Keratinocyte (primary cell): ENCODE data around the gene GNB1L. TPM values are rescaled to one million over a fixed set of nuclear protein-coding genes. Genes with fewer than 3 reads are reported as not detected.

Source experiments
- DNase-seq: peaks from one replicate; pipeline ENCODE4 v3.0.0-alpha.2; 2011; ENCODE audit warnings: low read depth, missing footprints, low spot score
- FAIRE-seq: peaks from 2 replicates; lab custom pipeline; 2011; peaks lifted over from hg19 to GRCh38; lab: Jason Lieb, UNC
- H2AFZ ChIP-seq: 2 replicates; pipeline ENCODE4 v1.6.0; 2012; ENCODE audit warnings: low read length, control low read depth, inconsistent platforms; ENCODE audit not compliant: control insufficient read depth
- H3K27ac ChIP-seq: 2 replicates; pipeline ENCODE4 v1.5.1; 2011; ENCODE audit warnings: low read length; ENCODE audit not compliant: control insufficient read depth, insufficient read depth
- H3K27me3 ChIP-seq: 3 replicates; pipeline ENCODE4 v1.6.0; 2011; ENCODE audit warnings: low read length; ENCODE audit not compliant: control insufficient read depth, insufficient read depth; ENCODE audit errors: extremely low read depth
- H3K36me3 ChIP-seq, 2 experiments: 2 replicates in 1 of 2; 3 replicates in 1 of 2; pipeline ENCODE4 v1.5.1; 2011; ENCODE audit warnings: low read length in 2 of 2, mild to moderate bottlenecking in 1 of 2; ENCODE audit not compliant: control insufficient read depth in 2 of 2, insufficient read depth in 2 of 2; ENCODE audit errors: extremely low read depth in 1 of 2
- H3K4me1 ChIP-seq: 3 replicates; pipeline ENCODE4 v1.5.1; 2011; ENCODE audit warnings: low read length; ENCODE audit not compliant: control insufficient read depth, insufficient read depth; ENCODE audit errors: extremely low read depth
- H3K4me2 ChIP-seq: 3 replicates; pipeline ENCODE4 v1.6.0; 2011; ENCODE audit warnings: low read depth, low read length; ENCODE audit not compliant: control insufficient read depth, insufficient read depth; ENCODE audit errors: extremely low read depth
- H3K4me3 ChIP-seq, 3 experiments: fragments of 200-600 bp in 1 of 3; sonication (generic) in 1 of 3; 2 replicates in 2 of 3; 3 replicates in 1 of 3; pipeline ENCODE4 v1.5.1; 2011 to 2016; ENCODE audit warnings: low read length in 3 of 3, mild to moderate bottlenecking in 3 of 3, control low read depth in 2 of 3, inconsistent platforms in 1 of 3, low read depth in 1 of 3, mixed read lengths in 1 of 3, mixed run types in 1 of 3, moderate library complexity in 1 of 3; ENCODE audit not compliant: control insufficient read depth in 2 of 3, insufficient read depth in 2 of 3; ENCODE audit errors: extremely low read depth in 1 of 3
- H3K79me2 ChIP-seq: 2 replicates; pipeline ENCODE4 v1.6.0; 2012; ENCODE audit warnings: low read length; ENCODE audit not compliant: control insufficient read depth, insufficient read depth
- H3K9ac ChIP-seq: 3 replicates; pipeline ENCODE4 v1.6.0; 2011; ENCODE audit warnings: low read length; ENCODE audit not compliant: control insufficient read depth, insufficient read depth; ENCODE audit errors: extremely low read depth
- H3K9me1 ChIP-seq: 3 replicates; pipeline ENCODE4 v1.6.0; 2011; ENCODE audit warnings: low read length; ENCODE audit not compliant: control insufficient read depth, insufficient read depth; ENCODE audit errors: extremely low read depth
- H3K9me3 ChIP-seq: 2 replicates; pipeline ENCODE4 v1.5.1; 2012; ENCODE audit warnings: low read depth, low read length; ENCODE audit not compliant: control insufficient read depth
- H4K20me1 ChIP-seq: 3 replicates; pipeline ENCODE4 v1.6.0; 2011; ENCODE audit warnings: low read length; ENCODE audit not compliant: control insufficient read depth, insufficient read depth; ENCODE audit errors: extremely low read depth
- CTCF ChIP-seq, 3 experiments: IDR thresholded peaks in 1 of 3; conservative IDR thresholded peaks in 1 of 3; optimal IDR thresholded peaks in 1 of 3; 2 replicates in 2 of 3; 3 replicates in 1 of 3; pipeline versions ENCODE3 to v1.5.1; 2011; ENCODE audit warnings: low read length in 3 of 3, mild to moderate bottlenecking in 3 of 3, moderate library complexity in 2 of 3, control low read depth in 1 of 3, inconsistent platforms in 1 of 3; ENCODE audit not compliant: insufficient read depth in 2 of 3; ENCODE audit errors: extremely low read depth in 1 of 3
- EZH2 ChIP-seq: IDR thresholded peaks from one replicate; pipeline ENCODE4 v1.6.1; 2012; ENCODE audit warnings: inconsistent platforms, mild to moderate bottlenecking, low read length, moderate library complexity
- dilution Hi-C: fragments of 300-500 bp; cut with MboI; formaldehyde crosslinking; loops from one replicate; pipeline ENCODE4 v1.7.0; 2020; ENCODE audit warnings: low sequenced_read_pairs; ENCODE audit not compliant: extremely low pct_ligation_motif_present
- polyA plus RNA-seq, 5 experiments: library from polyadenylated mRNA; depleted of rRNA in 3 of 5; stranded (reverse) in 3 of 5; stranded (forward) in 1 of 5; unstranded in 1 of 5; fragments of >200 nt; gene quantifications; 1 replicate in 1 of 5; 2 replicates in 3 of 5; 3 replicates in 1 of 5; pipeline versions ENCODE4 v1.2.1 to v1.2.3, GENCODE V29; 2011 to 2012; ENCODE audit warnings: missing spikeins in 2 of 5, low read depth in 1 of 5, low replicate concordance in 1 of 5

GNB1L gene
- polyA plus RNA-seq, 1 donor (not counting 4 experiments of a cell fraction or from before 2014, with no cell fraction given) = 2.0 TPM

- Histone ChIP-seq H3K4me1 (peaks cover 40% of the 10 kb centered on the region), H2AFZ (peak overlapping the region; percentile 6)
These were observed 36.0 kb upstream of the GNB1L start for GRCh38 chr22:19890502-19891316.

DNA sequence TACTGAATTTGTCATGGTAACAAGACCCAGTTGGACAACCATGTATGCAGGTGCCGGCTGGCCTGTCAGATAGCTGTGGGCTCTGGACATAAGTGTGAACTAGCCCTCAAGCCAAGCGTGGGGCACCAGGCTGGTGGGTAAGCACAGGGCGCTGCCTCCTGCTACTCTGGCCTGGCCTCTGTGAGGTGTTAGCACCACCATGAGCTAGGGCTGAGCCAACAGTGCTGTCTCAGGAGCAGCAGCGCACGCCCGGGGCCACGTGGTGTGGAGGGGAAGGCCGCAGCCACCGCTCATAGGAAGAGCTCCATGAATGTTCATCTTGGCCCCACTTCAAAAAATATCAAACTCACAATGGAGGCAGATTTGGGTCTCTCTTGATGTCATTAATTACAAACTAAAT is 35.3 kb upstream of the GNB1L start:
- Histone ChIP-seq H3K27me3 (no peaks in the 10 kb centered on the region), H3K9ac (no peak overlapping the region), H3K27ac (no peak overlapping the region), H3K4me2 (no peak overlapping the region), H2AFZ (no peak overlapping the region), H3K9me1 (no peaks in the 10 kb centered on the region), H3K79me2 (no peaks in the 10 kb centered on the region), H4K20me1 (no peaks in the 10 kb centered on the region), H3K36me3 (no peaks in the 10 kb centered on the region), H3K9me3 (no peaks in the 10 kb centered on the region), H3K4me3 (no peak overlapping the region), H3K4me1 (peaks cover 40% of the 10 kb centered on the region)
- dilution Hi-C loops = no loop called here
- TF ChIP-seq EZH2 (no peak), CTCF (optimal IDR thresholded peaks at IDR 0.05 in 1 of 3, IDR thresholded peaks at IDR 0.05 in 1 of 3, conservative IDR thresholded peaks at IDR 0.05 in 1 of 3; ENCODE audit: extremely low read depth in 1 of 3, insufficient read depth in 2 of 3, low read length in 3 of 3) (peak in 1 of 3 experiments; percentile 24)
- DNase-seq (no peak), FAIRE-seq (no peak)

More at GRCh38 chr22:19890502-19891316, 36.0 kb upstream of the GNB1L start:
- H4K20me1 ChIP-seq = no peaks in the 10 kb centered on the region
- dilution Hi-C loops = no loop called here
- FAIRE-seq (peak; percentile 58), DNase-seq (no peak)
- no peaks in the 10 kb centered on the region for H3K9me1 ChIP-seq
- TF ChIP-seq CTCF (optimal IDR thresholded peaks at IDR 0.05 in 1 of 3, IDR thresholded peaks at IDR 0.05 in 1 of 3, conservative IDR thresholded peaks at IDR 0.05 in 1 of 3; ENCODE audit: extremely low read depth in 1 of 3, insufficient read depth in 2 of 3, low read length in 3 of 3) = no peak
- TF ChIP-seq EZH2 = no peak
- H3K4me2 ChIP-seq = peak overlapping the region; percentile 78
- H3K36me3 ChIP-seq = no peaks in the 10 kb centered on the region
- no peaks in the 10 kb centered on the region for H3K79me2 ChIP-seq
- H3K9ac ChIP-seq = peak overlapping the region; percentile 56
- no peak overlapping the region for H3K4me3 ChIP-seq
- no peaks in the 10 kb centered on the region for H3K9me3 ChIP-seq
- no peaks in the 10 kb centered on the region for H3K27me3 ChIP-seq
- H3K27ac ChIP-seq = peak overlapping the region; percentile 81
